ENCODE results near the gene VSIG2. TPM values are rescaled to one million over a fixed set of nuclear protein-coding genes. Genes with fewer than 3 reads are reported as not detected.
A peak's percentile ranks its signal among the peaks of the same experiment; 100 is the strongest.

The VSIG2 gene, protein sequence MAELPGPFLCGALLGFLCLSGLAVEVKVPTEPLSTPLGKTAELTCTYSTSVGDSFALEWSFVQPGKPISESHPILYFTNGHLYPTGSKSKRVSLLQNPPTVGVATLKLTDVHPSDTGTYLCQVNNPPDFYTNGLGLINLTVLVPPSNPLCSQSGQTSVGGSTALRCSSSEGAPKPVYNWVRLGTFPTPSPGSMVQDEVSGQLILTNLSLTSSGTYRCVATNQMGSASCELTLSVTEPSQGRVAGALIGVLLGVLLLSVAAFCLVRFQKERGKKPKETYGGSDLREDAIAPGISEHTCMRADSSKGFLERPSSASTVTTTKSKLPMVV
- total RNA-seq (3.6 and 7.0 TPM in 2 replicates), polyA plus RNA-seq (0.94 and 1.2 TPM in 2 replicates), polyA minus RNA-seq (0.32 and 0.49 TPM in 2 replicates), Bru-seq, nascent RNA (percentile 65 among the genes with signal in this experiment), BruChase-seq, experiment 1, labeled RNA remaining after a 6-hour chase (percentile 80 among the genes with signal in this experiment), BruChase-seq, experiment 2, labeled RNA remaining after a 2-hour chase (percentile 83 among the genes with signal in this experiment)
- 0.34 and 0.45 TPM in 2 replicates for polyA plus RNA-seq (2011; cell fraction: cytosol; rRNA removed)
- 5.8 and 9.3 TPM in 2 replicates for polyA plus RNA-seq (2011; cell fraction: nucleus; rRNA removed)
- polyA plus RNA-seq (2012), result 1.1 TPM in 2 replicates
- polyA minus RNA-seq (2011; cell fraction: cytosol; rRNA and poly(A)+ RNA removed), result not detected
- polyA minus RNA-seq (2011; cell fraction: nucleus; rRNA and poly(A)+ RNA removed), result 0.38 and 0.63 TPM in 2 replicates
- long read RNA-seq, partial matches to known transcripts, result 9 of 67 reads
- long read RNA-seq, other reads (novel, unspliced or antisense), result 58 of 67 reads

DNA sequence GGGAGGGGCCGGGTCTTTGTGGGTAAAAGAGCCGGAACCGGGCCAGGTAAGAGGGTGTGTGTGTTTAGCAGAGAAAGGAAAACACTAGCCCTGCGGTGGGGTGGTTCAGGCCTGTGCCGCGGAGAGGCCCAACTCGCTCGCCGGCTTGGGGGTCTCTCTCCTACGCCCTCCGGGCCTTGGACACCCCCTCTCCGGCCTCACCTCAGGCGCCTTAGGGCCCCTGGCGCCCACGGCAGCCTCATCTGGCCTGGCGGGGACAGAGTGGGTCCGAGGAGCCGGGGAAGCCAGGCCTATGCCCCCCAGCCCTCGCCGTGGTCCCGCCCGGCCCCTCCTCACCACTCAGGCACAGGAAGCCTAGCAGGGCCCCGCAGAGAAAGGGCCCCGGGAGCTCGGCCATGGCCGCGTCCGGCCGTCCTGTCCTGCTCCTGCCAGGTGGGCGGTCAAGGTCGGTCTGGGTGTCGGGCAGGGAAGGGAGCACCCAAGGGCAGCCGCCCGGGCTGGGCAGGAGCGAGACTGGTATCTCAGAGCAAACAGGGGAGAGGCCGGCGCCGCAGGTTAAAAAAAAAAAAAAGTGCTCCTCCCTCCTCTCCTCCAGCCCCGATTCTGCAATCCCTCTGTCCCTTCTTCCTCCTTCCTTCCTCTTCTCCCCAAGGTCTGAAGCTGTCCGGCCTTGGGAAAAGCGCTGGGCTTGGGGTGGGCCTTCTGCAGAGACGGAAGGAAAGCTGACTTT lies at the start of gene VSIG2:
VSIG2 (minus strand) TSS at position 515 of the 730 bp plus-strand sequence; CDS start at position 397, 118 bp downstream.
- POLR2A ChIA-PET, result interaction anchor here (1.4 kb wide), 1 partner anchor 83 kb away, joined by 4 read pairs; no protein-coding TSS in a partner anchor

More for the DNA sequence above, at the start of gene VSIG2:
- DNase-seq (ENCODE audit: low read depth, low spot score) (no peak), FAIRE-seq (no peak)
- Histone ChIP-seq H2AFZ (ENCODE audit: low read depth, low read length) (no peak within 1 kb of the TSS), H3K27me3 (ENCODE audit: control insufficient read depth in 2 of 2, insufficient read depth in 2 of 2, low read length in 2 of 2) (no peaks in the 10 kb centered on the region), H3K36me3 (ENCODE audit: control insufficient read depth in 2 of 2, extremely low read depth in 1 of 2, insufficient read depth in 2 of 2, low read length in 2 of 2) (peaks cover 21 to 36% of the 10 kb centered on the region in 2 experiments), H4K20me1 (replicated peaks; ENCODE audit: control insufficient read depth, extremely low read depth, insufficient read depth, low read length) (no peaks in the 10 kb centered on the region), H3K79me2 (ENCODE audit: control insufficient read depth, insufficient read depth, low read length) (peaks cover 15% of the 10 kb centered on the region), H3K9me1 (replicated peaks; ENCODE audit: control insufficient read depth, extremely low read depth, insufficient read depth, low read length) (no peaks in the 10 kb centered on the region), H3K9me3 (replicated peaks; ENCODE audit: control insufficient read depth, insufficient read depth, low read length) (no peaks in the 10 kb centered on the region), H3K4me1 (ENCODE audit: control insufficient read depth, extremely low read depth, insufficient read depth, low read length) (peaks cover 76% of the 10 kb centered on the region), H3K4me3 (replicated peaks in 1 of 3; ENCODE audit: insufficient read depth in 1 of 3, low read depth in 1 of 3, low read length in 3 of 3) (no peak within 1 kb of the TSS), H3K4me2 (ENCODE audit: insufficient read depth, low read length) (no peak within 1 kb of the TSS), H3K9ac (replicated peaks; ENCODE audit: extremely low read depth, insufficient read depth, low read length) (no peak within 1 kb of the TSS), H3K27ac (ENCODE audit: insufficient read depth, low read depth, low read length) (peak within 1 kb of the TSS; percentile 28)
- BruUV-seq (replicated peaks), result no TSS peak
- intact Hi-C loops (cut with micrococcal nuclease) (no loop called here), dilution Hi-C loops (cut with MboI; ENCODE audit: extremely low pct_ligation_motif_present, low sequenced_read_pairs) (no loop called here)
- no peak for TF ChIP-seq MAX (IDR thresholded peaks at IDR 0.05; ENCODE audit: insufficient read depth, insufficient read length)
- TF ChIP-seq POLR2AphosphoS5 (IDR thresholded peaks at IDR 0.05; ENCODE audit: insufficient read depth, low read depth, low read length), result peak; percentile 28
- CTCF ChIA-PET, result interaction anchor here (1.0 to 16.9 kb wide), 8 partner anchors 8 to 107 kb away, joined by 4 to 301 read pairs (median 18); partner anchors contain the start of genes ESAM, SIAE and SPA17
